PC-3 (cell line): ENCODE measurements around the gene MAML3. TPM values are rescaled to one million over a fixed set of nuclear protein-coding genes. Genes with fewer than 3 reads are reported as not detected.

Source experiments
- ATAC-seq: fragments of 200-7000 bp; cut with Tn5 transposase; 2 replicates; pipeline ENCODE4 v1.9.1; 2020; ENCODE audit warnings: mild to moderate bottlenecking, moderate library complexity
- BruUV-seq: library from RNA; stranded (reverse); fragments of 400-500 nt; replicated peaks from 2 replicates; lab custom pipeline; 2021; lab: Mats Ljungman, UMichigan
- CTCF ChIA-PET: fragments of 300-600 bp; sonication (Branson Sonifier 250); formaldehyde crosslinking; loops from one replicate; lab custom pipeline; 2022; ENCODE audit warnings: antibody characterized with exemption; lab: Charles Lee
- POLR2A ChIA-PET: fragments of 300-600 bp; sonication (Branson Sonifier 250); formaldehyde crosslinking; loops from one replicate; lab custom pipeline; 2022; ENCODE audit warnings: antibody characterized with exemption; ENCODE audit not compliant: unreplicated experiment; lab: Charles Lee
- DNase-seq: peaks from one replicate; pipeline ENCODE4 v3.0.0-alpha.2; 2015
- H2AFZ ChIP-seq: fragments of 300-600 bp; sonication (generic); 2 replicates; pipeline ENCODE4 v1.6.0; 2016; ENCODE audit warnings: antibody characterized with exemption, low read length
- H3F3A ChIP-seq: fragments of 300-600 bp; sonication (generic); one replicate; pipeline ENCODE4 v1.6.0; 2017; ENCODE audit warnings: antibody characterized with exemption, low read length, control low read depth, mild to moderate bottlenecking; ENCODE audit not compliant: unreplicated experiment
- H3K27ac ChIP-seq: fragments of 300-600 bp; sonication (generic); 2 replicates; pipeline ENCODE4 v1.5.1; 2016; ENCODE audit warnings: mild to moderate bottlenecking, low read length
- H3K27me3 ChIP-seq: fragments of 300-600 bp; sonication (generic); 2 replicates; pipeline ENCODE4 v1.6.1; 2016; ENCODE audit warnings: low read length, mixed read lengths
- H3K36me3 ChIP-seq: fragments of 300-600 bp; sonication (generic); 2 replicates; pipeline ENCODE4 v1.6.1; 2016; ENCODE audit warnings: low read depth, mixed run types, low read length, mixed read lengths
- H3K4me1 ChIP-seq: fragments of 300-600 bp; sonication (generic); 2 replicates; pipeline ENCODE4 v1.5.1; 2016; ENCODE audit warnings: low read length; ENCODE audit not compliant: insufficient read depth
- H3K4me2 ChIP-seq: fragments of 300-600 bp; sonication (generic); 2 replicates; pipeline ENCODE4 v1.6.0; 2016; ENCODE audit warnings: low read length
- H3K4me3 ChIP-seq: fragments of 300-600 bp; sonication (generic); 2 replicates; pipeline ENCODE4 v1.5.1; 2016; ENCODE audit warnings: mild to moderate bottlenecking, low read length, mixed read lengths
- H3K79me2 ChIP-seq: fragments of 300-600 bp; sonication (generic); 2 replicates; pipeline ENCODE4 v1.6.1; 2017; ENCODE audit warnings: low read length, mixed read lengths
- H3K9ac ChIP-seq: fragments of 300-600 bp; sonication (generic); 2 replicates; pipeline ENCODE4 v1.6.0; 2016; ENCODE audit warnings: mild to moderate bottlenecking, low read length
- H3K9me2 ChIP-seq: fragments of 300-600 bp; sonication (generic); replicated peaks from 2 replicates; pipeline ENCODE4 v1.6.1; 2016; ENCODE audit warnings: mixed run types, low read length, mixed read lengths
- H3K9me3 ChIP-seq: fragments of 300-600 bp; sonication (generic); 2 replicates; pipeline ENCODE4 v1.6.1; 2016; ENCODE audit warnings: low read length, mixed read lengths
- H4K20me1 ChIP-seq: fragments of 300-600 bp; sonication (generic); 2 replicates; pipeline ENCODE4 v1.6.1; 2016; ENCODE audit warnings: low read length, mixed read lengths
- EZH2 ChIP-seq: fragments of 300-600 bp; sonication (generic); IDR thresholded peaks from one replicate; pipeline ENCODE4 v1.6.1; 2017; ENCODE audit warnings: antibody characterized with exemption, mild to moderate bottlenecking, low read length; ENCODE audit not compliant: unreplicated experiment
- EZH2phosphoT487 ChIP-seq: fragments of 300-600 bp; sonication (generic); IDR thresholded peaks from 2 replicates; pipeline ENCODE4 v1.6.1; 2018; ENCODE audit warnings: mild to moderate bottlenecking, antibody characterized with exemption, low read length, borderline replicate concordance
- intact Hi-C: fragments of 100-400 bp; cut with micrococcal nuclease; formaldehyde crosslinking; loops from 2 replicates; pipeline ENCODE4 v1.9.0; 2023
- total RNA-seq: library from RNA; depleted of rRNA; stranded (reverse); fragments of >200 nt; gene quantifications from 2 replicates; pipeline ENCODE4 v1.2.3, GENCODE V29; 2014
- TF ChIP-seq, protein P1 (sequence below): fragments of 300-600 bp; sonication (generic); conservative IDR thresholded peaks from 2 replicates; pipeline ENCODE4 v1.5.1; 2017; ENCODE audit warnings: antibody characterized with exemption, low read depth, mild to moderate bottlenecking, low read length

Gene MAML3
- total RNA-seq, 1 experiment from 2014 or later: 4.3 TPM

GRCh38 chr4:140070973-140071372 lies 83.0 kb downstream of the MAML3 start:
- intact Hi-C loops: no loop called here
- no peaks in the 10 kb centered on the region for H3F3A ChIP-seq
- H3K4me2 ChIP-seq: no peak overlapping the region
- H3K4me1 ChIP-seq: no peaks in the 10 kb centered on the region
- H3K9me2 ChIP-seq: no peaks in the 10 kb centered on the region
- no peaks in the 10 kb centered on the region for H4K20me1 ChIP-seq
- CTCF ChIA-PET: no interaction called here
- no TSS peak for BruUV-seq
- H3K4me3 ChIP-seq: no peak overlapping the region
- H2AFZ ChIP-seq: no peak overlapping the region
- DNase-seq (no peak), ATAC-seq (no peak)
- no peaks in the 10 kb centered on the region for H3K36me3 ChIP-seq
- H3K9ac ChIP-seq: no peak overlapping the region
- TF ChIP-seq EZH2phosphoT487 (no peak), EZH2 (no peak)
- TF ChIP-seq, protein P1, sequence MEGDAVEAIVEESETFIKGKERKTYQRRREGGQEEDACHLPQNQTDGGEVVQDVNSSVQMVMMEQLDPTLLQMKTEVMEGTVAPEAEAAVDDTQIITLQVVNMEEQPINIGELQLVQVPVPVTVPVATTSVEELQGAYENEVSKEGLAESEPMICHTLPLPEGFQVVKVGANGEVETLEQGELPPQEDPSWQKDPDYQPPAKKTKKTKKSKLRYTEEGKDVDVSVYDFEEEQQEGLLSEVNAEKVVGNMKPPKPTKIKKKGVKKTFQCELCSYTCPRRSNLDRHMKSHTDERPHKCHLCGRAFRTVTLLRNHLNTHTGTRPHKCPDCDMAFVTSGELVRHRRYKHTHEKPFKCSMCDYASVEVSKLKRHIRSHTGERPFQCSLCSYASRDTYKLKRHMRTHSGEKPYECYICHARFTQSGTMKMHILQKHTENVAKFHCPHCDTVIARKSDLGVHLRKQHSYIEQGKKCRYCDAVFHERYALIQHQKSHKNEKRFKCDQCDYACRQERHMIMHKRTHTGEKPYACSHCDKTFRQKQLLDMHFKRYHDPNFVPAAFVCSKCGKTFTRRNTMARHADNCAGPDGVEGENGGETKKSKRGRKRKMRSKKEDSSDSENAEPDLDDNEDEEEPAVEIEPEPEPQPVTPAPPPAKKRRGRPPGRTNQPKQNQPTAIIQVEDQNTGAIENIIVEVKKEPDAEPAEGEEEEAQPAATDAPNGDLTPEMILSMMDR: no peak
- H3K79me2 ChIP-seq: no peaks in the 10 kb centered on the region
- POLR2A ChIA-PET: no interaction called here
- no peaks in the 10 kb centered on the region for H3K9me3 ChIP-seq
- H3K27ac ChIP-seq: no peak overlapping the region
- no peaks in the 10 kb centered on the region for H3K27me3 ChIP-seq

DNA sequence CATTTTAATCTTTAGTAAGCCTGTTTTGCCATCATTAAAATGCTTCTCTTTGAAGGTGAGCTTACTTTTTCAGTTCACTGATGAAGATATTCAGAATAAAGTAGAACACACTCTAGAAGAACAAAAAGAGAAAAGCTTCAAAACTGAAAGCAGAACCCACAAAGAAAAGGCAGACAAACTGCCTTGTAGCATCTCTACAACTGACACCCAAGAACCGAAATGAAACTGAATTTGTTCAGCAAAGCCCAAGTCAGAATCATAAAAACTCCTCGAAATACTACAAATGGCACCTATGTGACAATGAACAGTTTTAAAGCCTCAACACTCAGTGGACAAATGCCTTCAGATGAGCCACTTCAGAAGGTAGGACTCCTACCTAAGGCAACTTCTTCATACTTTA lies 83.6 kb downstream of the MAML3 start:
- no TSS peak for BruUV-seq
- no peaks in the 10 kb centered on the region for H3F3A ChIP-seq
- H3K4me3 ChIP-seq: no peak overlapping the region
- no peak overlapping the region for H3K9ac ChIP-seq
- H4K20me1 ChIP-seq: no peaks in the 10 kb centered on the region
- DNase-seq: no peak
- POLR2A ChIA-PET: interaction anchor here (0.6 kb wide), 1 partner anchor 358 kb away, joined by 4 read pairs; no protein-coding TSS in a partner anchor
- ATAC-seq: no peak
- H2AFZ ChIP-seq: no peak overlapping the region
- H3K79me2 ChIP-seq: no peaks in the 10 kb centered on the region
- no peaks in the 10 kb centered on the region for H3K27me3 ChIP-seq
- H3K9me3 ChIP-seq: no peaks in the 10 kb centered on the region
- no peaks in the 10 kb centered on the region for H3K9me2 ChIP-seq
- TF ChIP-seq, protein P1: no peak
- TF ChIP-seq EZH2: no peak
- no peak for TF ChIP-seq EZH2phosphoT487
- no peak overlapping the region for H3K4me2 ChIP-seq
- CTCF ChIA-PET: no interaction called here
- no peak overlapping the region for H3K27ac ChIP-seq
- H3K4me1 ChIP-seq: no peaks in the 10 kb centered on the region
- H3K36me3 ChIP-seq: no peaks in the 10 kb centered on the region
- intact Hi-C loops: no loop called here

- H3K9me3 ChIP-seq: no peaks in the 10 kb centered on the region
- H3F3A ChIP-seq: no peaks in the 10 kb centered on the region
- H3K79me2 ChIP-seq: no peaks in the 10 kb centered on the region
- H3K9ac ChIP-seq: no peak overlapping the region
- no peak overlapping the region for H3K4me3 ChIP-seq
- ChIA-PET CTCF (no interaction called here), POLR2A (no interaction called here)
- H3K9me2 ChIP-seq: no peaks in the 10 kb centered on the region
- no peak for TF ChIP-seq EZH2
- no peak for TF ChIP-seq EZH2phosphoT487
- TF ChIP-seq, protein P1: no peak
- intact Hi-C loops: no loop called here
- no peaks in the 10 kb centered on the region for H3K36me3 ChIP-seq
- H4K20me1 ChIP-seq: no peaks in the 10 kb centered on the region
- ATAC-seq (no peak), DNase-seq (peak; percentile 12)
- H2AFZ ChIP-seq: no peak overlapping the region
- H3K4me2 ChIP-seq: no peak overlapping the region
- no peak overlapping the region for H3K27ac ChIP-seq
- H3K27me3 ChIP-seq: no peaks in the 10 kb centered on the region
- no TSS peak for BruUV-seq
- H3K4me1 ChIP-seq: no peaks in the 10 kb centered on the region
Measured at GRCh38 chr4:140069066-140069465, 84.9 kb downstream of the MAML3 start.
